Pulmonary artery endothelial cell (primary cell): ENCODE data around the gene LRCH2. TPM values are rescaled to one million over a fixed set of nuclear protein-coding genes. Genes with fewer than 3 reads are reported as not detected.
A peak's percentile ranks its signal among the peaks of the same experiment; 100 is the strongest.
"Not testable (repeated sequence)": the region's sequence is repeated elsewhere in the genome, so short reads cannot be mapped to it uniquely, and the experiment has no call there.

Experiments used
- DNase-seq: peaks from one replicate; pipeline ENCODE4 v3.0.0-alpha.2; 2011; ENCODE audit warnings: low read depth, low spot score
- total RNA-seq: library from RNA; depleted of rRNA; stranded (reverse); fragments of >200 nt; gene quantifications from 2 replicates; pipeline ENCODE4 v1.2.3, GENCODE V29; 2014

Gene LRCH2
- total RNA-seq, 1 donor from 2014 or later: 3.4 TPM

DNA sequence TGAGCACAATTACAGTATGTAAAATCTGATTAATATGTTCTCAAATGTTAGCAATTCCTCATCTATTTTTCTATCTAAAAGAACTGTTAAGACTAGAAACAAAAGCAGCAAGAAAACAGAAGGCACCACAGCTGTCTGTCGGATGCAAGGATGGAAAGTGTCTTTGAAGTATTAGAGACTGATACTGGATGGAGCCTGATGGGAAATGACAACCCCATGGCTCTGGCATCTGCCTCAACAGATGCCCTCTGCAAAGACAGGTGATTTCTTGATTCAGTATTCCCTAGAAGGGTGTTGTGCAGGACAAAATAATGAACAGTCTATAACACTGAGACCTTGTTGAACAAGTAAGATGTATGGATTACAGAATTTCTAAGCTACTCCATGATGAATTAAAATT is 19.7 kb downstream of the LRCH2 start:
- no peak for DNase-seq

DNA sequence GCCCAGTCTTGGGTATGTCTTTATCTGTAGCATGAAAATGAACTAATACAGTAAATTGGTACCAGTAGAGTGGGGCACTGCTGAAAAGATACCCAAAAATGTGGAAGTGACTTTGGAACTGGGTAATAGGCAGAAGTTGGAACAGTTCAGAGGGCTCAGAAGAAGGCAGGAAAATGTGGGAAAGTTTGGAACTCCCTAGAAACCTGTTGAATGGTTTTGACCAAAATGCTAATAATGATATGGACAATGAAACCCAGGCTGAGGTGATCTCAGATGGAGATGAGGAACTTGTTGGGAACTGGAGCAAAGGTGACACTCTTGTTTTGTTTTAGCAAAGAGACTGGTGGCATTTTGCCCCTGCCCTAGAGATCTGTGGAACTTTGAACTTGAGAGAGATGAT is 24.3 kb downstream of the LRCH2 start:
- DNase-seq: not testable (repeated sequence)

DNA sequence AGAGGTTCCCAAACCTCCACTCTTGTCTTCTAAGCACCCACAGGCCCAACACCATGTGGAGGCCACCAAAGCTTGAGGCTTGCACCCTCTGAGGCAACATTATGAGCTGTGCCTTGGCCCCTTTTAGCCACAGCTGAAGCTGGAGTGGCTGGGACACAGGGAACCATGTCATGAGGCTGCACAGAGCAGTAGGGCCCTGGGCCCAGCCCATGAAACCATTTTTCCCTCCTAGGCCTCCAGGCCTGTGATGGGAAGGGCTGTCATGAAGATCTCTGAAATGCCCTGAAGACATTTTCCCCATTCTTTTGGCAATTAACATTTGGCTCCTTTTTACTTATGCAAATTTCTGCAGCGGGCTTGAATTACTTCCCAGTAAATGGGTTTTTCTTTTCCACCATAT is 29.9 kb downstream of the LRCH2 start:
- no peak for DNase-seq

DNA sequence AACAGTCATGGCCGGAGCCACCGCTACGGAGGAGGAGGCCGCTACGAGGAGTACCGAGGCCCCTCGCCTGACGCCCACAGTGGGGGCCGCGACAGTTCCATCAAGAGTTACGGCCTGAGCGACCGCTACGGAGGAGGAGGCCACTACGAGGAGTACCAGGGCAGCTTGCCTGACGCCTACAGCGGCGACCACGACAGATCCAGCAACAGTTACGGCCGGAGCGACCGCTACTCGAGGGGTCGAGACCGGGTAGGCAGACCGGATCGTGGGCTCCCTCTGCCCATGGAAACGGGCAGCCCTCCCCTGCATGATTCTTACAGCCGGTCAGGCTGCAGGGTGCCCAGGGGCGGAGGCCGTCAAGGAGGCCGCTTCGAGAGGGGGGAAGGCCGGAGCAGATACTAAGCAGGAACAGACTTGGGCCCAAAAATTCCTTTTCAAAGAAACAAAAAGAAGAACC is 41.6 kb downstream of the LRCH2 start:
- no peak for DNase-seq

DNA sequence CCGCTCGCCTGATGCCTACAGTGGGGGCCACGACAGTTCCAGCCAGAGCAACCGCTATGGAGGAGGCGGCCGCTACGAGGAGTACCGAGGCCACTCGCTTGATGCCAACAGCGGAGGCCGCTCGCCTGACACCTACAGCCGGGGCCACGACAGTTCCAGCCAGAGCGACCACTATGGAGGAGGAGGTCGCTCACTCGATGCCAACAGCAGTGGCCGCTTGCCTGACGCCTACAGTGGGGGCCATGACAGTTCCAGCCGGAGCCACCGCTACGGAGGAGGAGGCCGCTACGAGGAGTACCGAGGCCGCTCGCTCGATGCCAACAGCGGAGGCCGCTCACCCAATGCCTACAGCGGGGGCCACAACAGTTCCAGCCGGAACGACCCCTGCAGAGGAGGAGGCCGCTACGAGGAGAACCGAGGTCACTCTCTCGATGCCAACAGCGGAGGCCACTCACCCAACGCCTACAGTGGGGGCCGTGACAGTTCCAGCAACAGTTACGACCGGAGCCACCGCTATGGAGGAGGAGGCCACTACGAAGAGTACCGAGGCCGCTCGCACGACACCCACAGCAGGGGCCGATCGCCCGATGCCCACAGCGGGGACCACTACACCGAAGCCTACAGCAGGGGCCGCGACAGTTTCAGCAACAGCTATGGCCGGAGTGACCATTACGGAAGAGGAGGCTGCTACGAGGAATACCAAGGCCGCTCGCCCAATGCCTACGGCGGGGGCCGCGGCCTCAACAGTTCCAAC is 42.2 kb downstream of the LRCH2 start:
- no peak for DNase-seq

DNA sequence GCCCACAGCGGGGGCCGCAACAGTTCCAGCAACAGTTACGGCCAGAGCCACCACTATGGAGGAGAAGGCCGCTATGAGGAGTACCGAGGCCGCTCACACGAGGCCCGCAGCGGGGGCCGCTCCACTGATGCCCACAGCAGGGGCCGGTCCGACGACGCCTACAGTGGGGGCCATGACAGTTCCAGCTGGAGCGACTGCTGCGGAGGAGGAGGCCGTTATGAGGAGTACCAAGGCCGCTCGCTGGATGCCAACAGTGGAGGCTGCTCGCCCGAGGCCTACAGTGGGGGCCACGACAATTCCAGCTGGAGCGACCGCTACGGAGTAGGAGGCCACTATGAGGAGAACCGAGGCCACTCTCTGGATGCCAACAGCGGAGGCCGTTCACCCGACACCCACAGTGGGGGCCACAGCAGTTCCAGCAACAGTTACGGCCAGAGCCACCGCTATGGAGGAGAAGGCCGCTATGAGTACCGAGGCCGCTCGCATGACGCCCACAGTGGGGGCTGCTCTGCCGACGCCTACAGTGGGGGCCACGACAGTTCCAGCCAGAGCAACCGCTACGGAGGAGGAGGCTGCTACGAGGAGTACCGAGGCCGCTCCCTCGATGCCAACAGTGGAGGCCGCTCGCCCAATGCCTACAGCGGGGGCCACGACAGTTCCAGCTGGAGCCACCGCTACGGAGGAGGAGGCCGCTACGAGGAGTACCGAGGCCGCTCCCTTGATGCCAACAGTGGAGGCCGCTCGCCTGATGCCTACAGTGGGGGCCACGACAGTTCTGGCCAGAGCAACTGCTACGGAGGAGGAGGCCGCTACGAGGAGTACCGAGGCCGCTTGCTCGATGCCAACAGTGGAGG is 43.0 kb downstream of the LRCH2 start:
- DNase-seq: no peak

DNA sequence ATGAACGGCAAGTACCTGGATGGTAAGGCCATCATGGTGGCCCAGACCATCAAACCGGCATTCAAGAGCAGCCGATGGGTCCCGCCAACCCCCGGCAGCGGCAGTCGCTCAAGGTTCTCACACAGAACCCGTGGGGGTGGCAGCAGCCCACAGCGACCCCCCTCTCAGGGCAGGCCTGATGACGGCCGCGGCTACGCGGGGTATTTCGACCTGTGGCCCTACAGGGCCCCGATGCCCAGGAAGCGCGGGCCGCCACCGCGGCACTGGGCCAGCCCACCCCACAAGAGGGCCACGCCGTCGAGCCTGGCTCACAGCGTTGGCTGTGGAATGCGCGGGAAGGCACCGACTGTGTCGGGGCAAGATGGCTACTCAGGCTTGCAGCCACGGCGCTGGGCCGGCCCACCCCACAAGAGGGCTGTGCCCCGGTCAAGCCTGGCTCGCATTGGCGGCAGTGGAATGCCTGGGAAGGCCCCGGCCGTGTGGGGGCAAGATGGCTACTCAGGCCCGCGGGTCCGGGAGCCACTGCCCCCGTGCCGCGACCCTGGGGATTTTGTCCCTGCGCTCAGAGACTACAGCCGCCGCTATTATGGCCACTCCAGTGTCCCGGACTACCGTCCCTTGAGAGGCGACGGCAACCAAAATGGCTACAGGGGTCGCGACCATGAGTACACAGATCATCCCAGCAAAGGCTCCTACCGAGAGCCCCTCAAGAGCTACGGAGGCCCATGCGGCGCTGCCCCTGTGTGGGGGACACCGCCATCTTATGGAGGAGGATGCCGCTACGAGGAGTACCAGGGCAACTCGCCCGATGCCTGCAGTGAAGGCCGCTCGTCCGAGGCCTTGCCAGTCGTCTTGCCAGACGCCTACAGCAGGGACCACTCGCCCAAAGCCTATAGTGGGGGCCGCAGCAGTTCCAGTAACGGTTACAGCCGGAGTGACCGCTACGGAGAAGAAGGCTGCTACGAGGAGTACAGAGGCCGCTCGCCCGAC is 44.0 kb downstream of the LRCH2 start:
- no peak for DNase-seq

DNA sequence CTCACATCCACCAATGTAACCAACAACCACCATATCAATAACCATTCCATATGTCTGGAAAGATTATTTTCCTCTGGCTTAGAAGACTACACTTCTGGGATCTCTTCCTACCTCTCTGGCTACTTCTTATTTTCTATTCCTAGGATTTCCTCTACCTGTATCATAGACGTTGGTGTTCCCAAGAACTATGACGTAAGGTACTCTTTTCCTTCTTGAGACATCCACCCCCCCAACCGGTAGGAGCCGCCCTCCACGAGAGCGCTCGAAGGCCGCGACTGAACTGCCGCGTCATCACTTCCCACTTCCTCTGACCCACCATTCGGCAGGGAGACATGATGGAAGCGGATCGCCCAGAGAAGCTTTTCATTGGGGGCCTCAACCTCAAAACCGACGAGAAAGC is 44.8 kb downstream of the LRCH2 start, which contains the start of gene RBMXL3:
RBMXL3 (plus strand) TSS at position 301 of the 400 bp plus-strand sequence; CDS start at position 333, 32 bp downstream.
- DNase-seq: no peak

DNA sequence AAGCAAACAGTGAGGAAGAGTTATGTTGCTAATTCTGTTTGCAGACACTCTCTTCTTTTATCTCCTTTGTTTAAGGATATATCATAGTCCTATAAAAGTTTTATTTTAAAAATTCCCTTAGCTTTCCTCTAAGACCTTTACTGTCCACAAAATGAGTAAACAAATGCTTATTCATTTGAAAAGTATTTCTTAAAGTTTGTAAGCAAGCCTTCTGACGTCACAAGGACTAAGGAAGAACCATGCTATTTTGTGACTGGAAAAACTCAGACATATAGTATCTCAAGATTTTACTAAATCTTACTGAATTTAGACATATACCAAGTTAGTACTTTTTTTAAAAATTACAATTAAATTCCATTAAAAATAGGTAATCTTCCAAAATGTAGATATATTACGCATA is 49.9 kb downstream of the LRCH2 start:
- no peak for DNase-seq

DNA sequence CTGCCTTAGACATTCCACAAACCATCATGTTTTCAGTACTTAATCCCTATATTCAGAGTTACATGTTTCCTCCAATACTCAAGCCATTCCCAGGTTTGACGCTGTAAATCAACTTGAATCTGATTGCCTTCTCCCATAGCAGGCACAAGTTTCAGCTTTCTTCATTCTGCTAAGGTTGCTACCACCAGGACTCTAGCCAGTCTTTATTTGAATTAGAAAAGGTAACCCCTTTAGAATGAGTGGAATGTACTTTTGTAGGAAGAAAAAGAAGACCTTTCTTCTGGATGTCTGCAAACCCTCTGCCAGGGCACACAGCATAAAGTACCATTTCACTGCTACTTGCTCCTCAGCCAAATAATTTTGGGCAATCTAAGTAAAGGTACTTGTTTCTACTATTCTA is 55.4 kb downstream of the LRCH2 start:
- DNase-seq: no peak

DNA sequence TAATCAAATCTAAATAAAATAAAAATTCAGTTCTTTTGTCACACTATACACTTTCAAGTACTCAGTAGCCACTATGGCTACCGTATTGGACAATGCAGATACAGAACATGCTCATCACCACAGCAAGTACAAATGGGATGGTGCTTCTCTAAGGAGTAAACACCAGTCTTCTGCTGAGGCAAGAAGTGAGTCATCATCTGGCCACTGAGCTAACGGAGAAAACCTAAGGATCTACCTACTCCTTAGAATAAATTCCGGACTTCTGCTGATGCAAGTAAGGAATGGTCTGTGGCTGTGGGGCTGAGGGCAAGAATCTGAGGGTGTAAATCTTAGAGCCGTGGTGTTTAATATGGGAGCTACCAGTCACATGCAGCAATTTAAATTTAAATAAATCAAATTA is 56.0 kb downstream of the LRCH2 start:
- no peak for DNase-seq

DNA sequence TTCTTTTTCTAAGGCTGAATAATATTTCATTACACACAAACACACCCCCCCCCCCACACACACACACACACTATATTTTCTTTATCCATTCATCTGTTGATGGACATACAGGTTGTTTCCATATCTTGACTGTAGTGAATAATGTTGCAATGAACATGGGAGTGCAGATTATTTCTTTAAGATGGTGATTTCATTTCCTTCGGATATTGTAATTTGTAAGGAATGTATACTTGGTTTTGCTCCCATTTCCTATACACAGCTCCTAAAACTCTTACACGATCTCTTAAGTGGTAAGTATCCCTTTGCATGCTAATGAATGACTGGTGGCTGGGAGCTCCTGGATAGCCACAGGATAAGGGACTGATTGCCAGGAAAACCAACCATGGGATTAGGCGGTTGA is 59.3 kb downstream of the LRCH2 start:
- peak; percentile 26 for DNase-seq

DNA sequence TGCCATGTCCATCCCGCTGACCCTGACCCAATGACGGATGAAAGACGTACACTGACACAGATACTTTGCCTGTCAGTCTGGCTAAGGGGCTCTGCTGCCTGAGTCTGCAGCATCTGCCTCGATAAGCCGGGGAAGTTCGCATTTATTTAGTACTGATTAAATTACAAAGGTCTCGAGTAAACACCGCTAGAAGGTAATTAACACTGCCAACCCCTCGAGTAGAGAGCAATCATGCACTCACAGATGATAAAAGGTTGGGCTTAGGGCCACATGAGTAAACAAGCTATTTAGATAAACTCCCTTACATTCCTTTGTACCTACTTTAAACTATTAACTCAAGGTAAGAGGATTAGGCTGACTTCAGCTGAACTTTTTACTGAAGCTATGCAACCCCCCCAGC is 60.7 kb downstream of the LRCH2 start:
- DNase-seq: no peak

DNA sequence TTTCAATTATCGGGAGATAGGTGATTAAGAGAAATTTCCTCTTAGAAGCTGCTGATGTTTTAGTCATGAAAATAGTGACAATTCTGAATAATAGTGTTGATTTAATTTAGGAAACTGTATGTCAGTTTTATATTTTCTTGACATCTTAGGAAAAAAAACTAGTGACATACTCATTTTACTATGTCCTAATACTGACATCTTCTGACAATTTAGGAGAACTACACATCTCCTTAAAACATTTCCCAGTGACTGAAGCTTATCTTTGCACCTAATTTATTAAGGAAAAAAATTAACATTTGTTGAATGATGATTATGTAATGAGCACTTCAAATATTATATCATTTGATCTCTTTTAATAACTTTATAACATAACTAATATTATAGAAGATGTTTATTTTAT is 86.7 kb downstream of the LRCH2 start:
- peak; percentile 2 for DNase-seq

DNA sequence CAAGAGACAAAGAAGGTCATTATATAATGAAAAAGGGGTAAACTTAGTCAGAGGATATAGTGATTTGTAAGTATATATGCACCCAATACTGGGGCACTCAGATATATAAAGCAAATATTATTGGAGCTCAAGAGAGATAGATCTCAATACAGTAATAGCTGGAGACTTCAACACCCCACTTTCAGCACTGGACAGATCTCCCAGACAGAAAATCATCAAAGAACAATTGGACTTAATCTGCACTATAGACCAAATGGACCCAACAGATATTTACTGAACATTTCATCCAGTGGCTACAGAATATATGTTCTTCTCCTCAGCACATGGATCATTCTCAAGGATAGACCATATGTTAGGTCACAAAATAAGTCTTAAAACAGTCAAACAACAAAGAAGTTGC is 91.8 kb downstream of the LRCH2 start:
- no peak for DNase-seq

DNA sequence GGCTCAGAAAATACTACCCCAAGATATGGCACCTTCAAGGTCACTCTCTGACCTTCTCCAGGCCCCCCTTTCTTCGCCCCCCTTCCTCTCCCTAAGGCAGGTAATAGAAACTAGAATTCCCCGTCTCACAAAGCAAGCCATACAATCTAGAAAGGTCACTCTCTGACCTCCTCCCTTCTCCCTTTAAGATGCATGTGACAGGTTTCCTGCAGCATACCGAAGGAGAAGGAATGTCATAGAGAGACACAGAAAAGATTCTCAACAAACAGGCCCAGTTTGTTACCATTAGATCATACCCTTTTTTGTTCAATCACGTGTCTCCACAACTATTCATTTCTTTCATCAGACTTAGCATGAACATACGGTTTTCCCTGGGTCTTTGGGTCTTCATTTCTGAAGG is 95.9 kb downstream of the LRCH2 start:
- DNase-seq: no peak

DNA sequence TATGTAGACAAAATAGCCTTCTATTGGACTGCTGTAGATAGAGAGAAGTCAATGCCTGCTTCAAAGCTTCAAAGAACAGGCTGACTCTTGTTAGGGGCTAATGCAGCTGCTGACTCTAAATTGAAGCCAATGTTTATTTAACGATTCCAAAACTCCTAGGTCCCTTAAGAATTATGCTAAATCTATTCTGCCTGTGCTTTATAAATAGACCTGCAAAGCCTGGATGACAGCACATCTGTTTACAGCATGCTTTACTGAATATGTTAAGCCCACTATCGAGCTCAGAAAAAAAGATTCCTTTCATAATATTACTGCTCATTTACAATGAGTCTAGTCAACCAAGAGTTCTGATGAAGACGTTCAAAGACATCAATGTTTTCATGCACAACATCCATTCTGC is 99.5 kb downstream of the LRCH2 start:
- DNase-seq: no peak

DNA sequence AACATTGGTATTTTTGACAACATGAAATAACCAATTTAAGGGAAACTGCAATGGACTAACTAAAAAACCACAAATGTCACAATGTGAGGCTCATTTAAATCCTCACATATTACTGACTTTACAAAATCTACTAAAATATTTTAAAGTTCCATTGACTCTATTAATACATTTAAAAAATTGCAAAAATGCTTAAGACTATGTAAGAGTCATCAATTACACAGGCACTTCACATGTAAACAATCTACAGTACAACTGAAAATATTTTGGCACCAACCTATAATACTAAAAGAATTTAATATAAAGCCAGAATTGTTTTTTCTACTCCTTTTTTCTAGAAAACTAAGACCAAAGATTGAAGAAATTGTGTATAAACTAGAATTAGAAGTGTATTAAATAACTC is 121.5 kb downstream of the LRCH2 start:
- no peak for DNase-seq

DNA sequence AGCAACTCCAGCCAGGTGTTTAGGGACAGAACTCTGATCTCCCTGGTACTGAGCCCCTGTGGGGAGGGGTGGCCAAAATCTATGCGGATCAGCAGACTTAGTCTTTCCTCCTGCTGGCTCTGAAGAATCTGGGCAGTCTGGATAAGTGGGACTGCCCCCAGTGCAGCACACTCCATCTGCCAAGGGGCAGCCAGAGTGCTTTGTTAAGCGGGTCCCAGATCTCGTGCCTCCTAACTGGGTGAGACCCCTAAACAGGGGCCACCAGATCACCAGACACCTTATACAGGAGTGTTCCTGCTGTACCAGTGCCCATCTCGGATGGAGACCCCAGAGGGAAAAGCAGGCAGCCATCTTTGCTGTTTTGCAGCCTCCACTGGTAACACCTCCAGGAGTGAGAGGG is 135.0 kb downstream of the LRCH2 start:
- no peak for DNase-seq

DNA sequence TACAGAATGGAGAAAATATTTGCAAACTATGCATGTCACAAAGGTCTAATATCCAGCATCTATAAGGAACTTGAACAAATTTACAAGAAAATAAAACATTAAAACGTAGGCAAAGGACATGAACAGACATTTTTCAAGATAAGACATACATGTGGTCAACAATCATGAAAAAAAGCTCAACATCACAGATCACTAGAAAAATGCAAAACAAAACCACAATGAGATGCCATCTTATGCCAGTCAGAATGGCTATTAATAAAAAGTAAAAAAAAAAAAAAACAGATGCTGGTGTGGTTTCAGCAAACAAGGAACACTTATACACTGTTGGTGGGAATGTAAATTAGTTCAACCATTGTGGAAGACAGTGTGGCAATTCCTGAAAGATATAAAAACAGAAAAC is 140.7 kb downstream of the LRCH2 start:
- DNase-seq: no peak

DNA sequence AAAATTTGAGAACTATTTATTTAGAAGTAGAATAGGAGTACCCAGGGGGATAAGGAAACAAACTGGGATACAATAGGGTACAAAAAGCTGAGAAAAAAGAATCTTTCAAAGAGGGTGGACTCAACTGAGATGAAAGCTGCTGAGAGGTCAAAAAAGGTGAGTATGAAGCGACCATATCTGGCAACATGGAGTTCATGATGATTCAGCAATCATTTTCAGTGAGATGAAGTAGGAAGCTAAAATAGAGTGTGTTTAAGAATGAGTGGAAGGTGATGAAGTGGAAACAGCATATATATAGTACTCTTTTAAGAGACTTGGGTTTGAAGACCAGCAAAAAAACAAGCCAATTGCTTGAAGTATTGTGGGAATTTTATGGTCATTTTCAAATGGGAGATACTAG is 144.5 kb downstream of the LRCH2 start:
- no peak for DNase-seq
